Stimulated activated naive CD8-positive, alpha-beta T cell treated with anti-CD3 and anti-CD28 coated beads, Interleukin-15, Interleukin-2, amounts not matched to agents 100 ng/mL and 50 ng/mL, for 24 hours (primary cell): ENCODE data around the gene HES2.
"Not testable (repeated sequence)": the region's sequence is repeated elsewhere in the genome, so short reads cannot be mapped to it uniquely, and the experiment has no call there.

Experiments used
- H3K27ac Mint-ChIP-seq: one replicate; pipeline ENCODE4 v1.8.0; 2021; ENCODE audit warnings: mild to moderate bottlenecking, mixed read lengths
- H3K27me3 Mint-ChIP-seq: one replicate; pipeline ENCODE4 v1.8.0; 2021; ENCODE audit warnings: mixed read lengths
- H3K36me3 Mint-ChIP-seq: one replicate; pipeline ENCODE4 v1.8.0; 2021; ENCODE audit warnings: low read depth, mixed read lengths
- H3K4me1 Mint-ChIP-seq: one replicate; pipeline ENCODE4 v1.8.0; 2021; ENCODE audit warnings: low read depth, mixed read lengths
- H3K4me3 Mint-ChIP-seq: one replicate; pipeline ENCODE4 v1.8.0; 2021; ENCODE audit warnings: mild to moderate bottlenecking, mixed read lengths
- H3K9me3 Mint-ChIP-seq: one replicate; pipeline ENCODE4 v1.8.0; 2021; ENCODE audit warnings: mixed read lengths

The HES2 gene

DNA sequence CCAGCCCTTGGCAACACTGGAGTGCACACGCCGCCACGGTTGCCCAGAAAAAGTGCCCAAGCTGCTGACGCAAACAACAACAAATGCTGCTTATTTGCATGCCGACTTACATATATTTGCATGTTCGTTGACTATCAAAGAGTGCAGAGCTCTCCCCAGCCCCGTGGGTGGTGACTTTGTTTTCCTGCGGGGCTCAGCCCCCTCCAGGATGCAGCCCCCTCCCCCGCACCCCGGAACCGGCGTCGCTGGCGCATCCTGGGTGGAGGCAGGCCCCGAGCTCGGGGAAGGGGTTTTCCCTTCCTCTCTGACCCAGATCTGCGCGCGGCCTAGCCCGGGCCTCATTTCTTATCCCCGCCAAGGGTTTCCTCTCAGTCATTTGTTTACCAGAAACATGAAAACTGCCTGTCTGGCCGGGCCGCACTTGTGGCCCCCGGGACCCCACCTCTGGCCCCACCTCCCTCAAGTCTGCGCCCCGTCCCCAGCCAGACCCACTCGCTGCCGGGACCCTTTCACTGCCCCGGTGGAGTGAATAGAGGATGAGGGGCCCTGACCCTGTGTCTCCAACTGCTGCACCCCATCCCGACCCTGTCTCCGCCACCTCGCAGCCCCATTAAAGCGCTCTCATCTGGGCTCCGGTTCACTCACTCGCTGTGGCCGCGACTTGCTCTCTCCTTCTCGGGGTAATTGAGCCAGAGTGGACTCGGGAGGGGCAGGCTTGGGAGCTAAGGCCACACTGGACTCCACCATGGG, 40.8 kb upstream of the HES2 start:
- H3K27ac Mint-ChIP-seq, result peak overlapping the region; percentile 61
- H3K36me3 Mint-ChIP-seq, result peaks cover 25% of the 10 kb centered on the region
- H3K4me3 Mint-ChIP-seq, result peak overlapping the region; percentile 66
- peaks cover 11% of the 10 kb centered on the region for H3K27me3 Mint-ChIP-seq
- peaks cover 51% of the 10 kb centered on the region for H3K4me1 Mint-ChIP-seq
- H3K9me3 Mint-ChIP-seq, result no peaks in the 10 kb centered on the region

DNA sequence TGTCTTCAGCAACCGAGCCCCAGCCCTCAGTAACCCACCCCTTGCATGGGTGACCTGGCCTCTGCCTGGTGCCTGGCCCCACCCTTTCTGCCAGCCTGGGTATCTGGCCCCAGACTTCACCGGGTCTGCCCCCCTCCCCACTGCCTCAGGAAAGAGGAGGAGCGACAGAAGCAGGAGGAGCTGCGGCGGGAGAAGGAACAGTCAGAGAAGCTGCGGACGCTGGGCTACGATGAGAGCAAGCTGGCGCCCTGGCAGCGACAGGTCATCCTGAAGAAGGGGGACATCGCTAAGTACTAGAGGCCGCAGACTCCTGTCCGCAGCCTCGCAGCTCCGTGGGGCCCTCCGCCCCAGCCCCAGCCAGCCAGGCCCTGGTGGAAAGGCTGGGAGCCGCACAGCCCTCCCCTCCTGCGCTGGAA, 40.1 kb upstream of the HES2 start:
- Mint-ChIP-seq H3K36me3 (peaks cover 25% of the 10 kb centered on the region), H3K9me3 (no peaks in the 10 kb centered on the region), H3K4me3 (peak overlapping the region; percentile 37), H3K27me3 (peaks cover 11% of the 10 kb centered on the region), H3K4me1 (peaks cover 51% of the 10 kb centered on the region), H3K27ac (peak overlapping the region; percentile 78)

GRCh38 chr1:6456800-6457466, 37.2 kb upstream of the HES2 start:
- Mint-ChIP-seq H3K9me3 (no peaks in the 10 kb centered on the region), H3K36me3 (no peaks in the 10 kb centered on the region), H3K4me3 (no peak overlapping the region), H3K27me3 (peaks cover 23% of the 10 kb centered on the region), H3K27ac (no peak overlapping the region), H3K4me1 (peaks cover 30% of the 10 kb centered on the region)

GRCh38 chr1:6455752-6456520, 36.2 kb upstream of the HES2 start:
- not testable (repeated sequence) for H3K9me3 Mint-ChIP-seq, H3K36me3 Mint-ChIP-seq, H3K4me3 Mint-ChIP-seq, H3K27ac Mint-ChIP-seq
- Mint-ChIP-seq H3K4me1 (peaks cover 23% of the 10 kb centered on the region), H3K27me3 (peaks cover 25% of the 10 kb centered on the region)

DNA sequence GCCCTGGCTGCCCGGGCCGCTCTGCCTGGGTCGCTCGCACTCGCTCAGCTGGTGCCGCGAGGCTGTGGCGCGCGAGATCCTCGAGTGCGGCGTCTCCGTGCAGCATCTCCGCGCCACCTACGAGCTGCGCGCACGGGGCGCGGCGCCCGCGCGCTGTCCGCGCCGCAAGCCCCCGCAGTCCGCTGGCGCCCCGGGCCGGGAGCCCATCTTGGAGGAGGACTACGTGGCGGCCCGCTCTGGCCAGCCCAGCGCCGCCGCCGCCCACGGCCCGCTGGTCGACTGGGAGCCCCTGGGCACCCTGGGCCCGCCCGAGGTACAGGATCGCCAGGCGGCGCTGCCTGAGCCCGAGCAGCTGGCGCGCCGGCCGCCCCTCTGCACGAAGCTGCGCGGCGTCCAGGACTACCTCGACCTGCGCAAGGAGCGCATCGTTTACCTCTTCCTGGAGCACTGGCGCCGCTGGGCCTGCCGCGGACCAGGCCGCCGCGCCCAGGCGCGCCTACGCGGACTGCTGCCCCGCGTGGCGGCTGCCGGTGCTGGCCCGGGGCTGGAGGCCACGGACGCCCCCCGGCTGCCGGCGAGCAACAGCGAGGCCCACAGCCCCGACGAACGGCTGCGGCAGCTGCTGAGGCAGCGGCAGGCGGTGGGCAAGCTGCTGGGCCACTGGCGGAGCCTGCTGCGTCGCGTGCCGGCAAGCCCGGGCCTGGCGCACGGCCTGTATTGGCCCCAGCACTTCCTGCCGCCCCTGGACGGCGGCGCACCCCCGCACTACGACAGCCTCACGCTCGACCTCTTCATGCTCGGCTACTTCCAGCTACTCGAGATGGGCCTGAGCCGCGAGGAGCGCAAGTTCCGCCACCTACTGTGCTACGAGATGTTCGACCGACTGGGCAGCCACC, 35.4 kb upstream of the HES2 start:
- Mint-ChIP-seq H3K4me1 (peaks cover 14% of the 10 kb centered on the region), H3K36me3 (no peaks in the 10 kb centered on the region), H3K9me3 (no peaks in the 10 kb centered on the region), H3K4me3 (no peak overlapping the region), H3K27me3 (peaks cover 32% of the 10 kb centered on the region), H3K27ac (no peak overlapping the region)

DNA sequence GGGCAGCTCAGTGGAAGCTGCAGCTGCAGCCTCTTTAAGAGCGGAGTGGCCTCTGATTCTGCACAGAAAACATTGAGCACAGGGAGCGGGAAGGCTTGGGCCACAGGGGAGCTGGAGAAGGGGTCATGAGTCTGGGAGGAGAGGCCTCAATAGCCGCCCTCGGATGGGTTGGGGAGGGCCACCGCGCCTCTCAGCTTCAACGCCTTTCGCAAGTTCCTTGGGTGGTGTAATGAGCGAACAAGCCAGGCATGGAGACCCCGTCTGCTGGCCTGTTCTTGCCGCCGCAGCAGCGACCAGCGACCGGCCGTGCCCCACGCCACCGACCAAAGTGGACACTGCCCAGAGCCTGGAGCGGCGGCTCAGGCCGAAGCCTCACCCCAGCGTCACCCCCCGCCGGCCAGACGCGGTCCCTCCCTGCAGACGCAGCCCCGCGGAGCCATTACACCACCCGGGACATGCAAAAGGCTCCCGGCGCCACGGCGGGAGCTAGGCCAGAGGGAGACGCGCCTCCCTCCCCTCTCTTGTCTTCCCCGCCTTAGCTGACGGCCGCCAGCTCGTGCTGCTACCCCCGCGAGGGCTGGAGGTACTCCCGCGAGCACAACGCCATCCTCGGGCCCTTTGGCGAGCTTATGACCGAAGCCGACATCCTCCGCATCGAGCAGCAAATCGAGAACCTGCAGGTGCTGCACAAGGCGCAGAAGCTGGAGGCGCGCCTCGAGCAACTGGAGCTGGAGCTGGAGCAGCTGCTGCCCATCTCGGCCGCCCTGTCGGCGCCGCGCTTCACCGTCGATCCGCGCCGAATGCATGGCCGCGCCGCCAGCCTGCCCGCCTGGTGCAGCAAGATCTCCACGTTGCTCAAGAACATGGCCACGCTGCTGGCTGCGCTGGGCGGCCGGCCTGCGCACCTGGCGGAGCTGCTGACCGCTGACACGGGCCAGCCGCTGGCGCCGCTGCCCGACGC, 34.5 kb upstream of the HES2 start:
- H3K27ac Mint-ChIP-seq, H3K36me3 Mint-ChIP-seq, H3K9me3 Mint-ChIP-seq, H3K4me3 Mint-ChIP-seq: not testable (repeated sequence)
- H3K4me1 Mint-ChIP-seq, result peaks cover 11% of the 10 kb centered on the region
- peaks cover 40% of the 10 kb centered on the region for H3K27me3 Mint-ChIP-seq

DNA sequence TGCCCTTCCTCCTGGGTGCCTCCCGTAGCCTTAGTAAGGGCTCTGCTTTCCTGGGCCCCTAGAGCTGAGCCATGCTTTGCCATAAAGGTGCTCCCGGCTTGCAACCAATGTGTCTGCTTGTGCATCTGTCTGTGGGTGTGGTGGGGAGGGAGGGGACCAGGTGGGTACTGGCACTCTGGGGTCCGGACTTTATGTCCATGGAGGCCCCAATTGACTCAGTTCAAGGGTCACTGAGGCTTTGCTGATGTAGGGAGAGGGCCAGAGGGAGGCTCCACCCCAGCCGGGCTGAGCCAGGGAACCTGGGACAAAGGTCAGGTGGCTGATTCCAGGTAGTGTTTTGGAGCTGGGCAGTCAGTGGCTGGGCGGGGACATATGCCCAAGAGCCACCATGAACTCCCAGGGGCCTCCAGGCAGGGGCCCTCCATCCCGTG, 31.2 kb upstream of the HES2 start:
- no peak overlapping the region for H3K27ac Mint-ChIP-seq
- no peaks in the 10 kb centered on the region for H3K9me3 Mint-ChIP-seq
- peaks cover 13% of the 10 kb centered on the region for H3K4me1 Mint-ChIP-seq
- H3K4me3 Mint-ChIP-seq, result no peak overlapping the region
- no peaks in the 10 kb centered on the region for H3K36me3 Mint-ChIP-seq
- H3K27me3 Mint-ChIP-seq, result peaks cover 36% of the 10 kb centered on the region

- Mint-ChIP-seq H3K4me1 (peaks cover 13% of the 10 kb centered on the region), H3K27me3 (peaks cover 36% of the 10 kb centered on the region)
- not testable (repeated sequence) for H3K9me3 Mint-ChIP-seq, H3K36me3 Mint-ChIP-seq, H3K27ac Mint-ChIP-seq, H3K4me3 Mint-ChIP-seq
These were observed 30.8 kb upstream of the HES2 start for GRCh38 chr1:6450486-6450885.

- H3K9me3 Mint-ChIP-seq, result no peaks in the 10 kb centered on the region
- no peaks in the 10 kb centered on the region for H3K36me3 Mint-ChIP-seq
- peaks cover 13% of the 10 kb centered on the region for H3K4me1 Mint-ChIP-seq
- no peak overlapping the region for H3K27ac Mint-ChIP-seq
- no peak overlapping the region for H3K4me3 Mint-ChIP-seq
- peaks cover 37% of the 10 kb centered on the region for H3K27me3 Mint-ChIP-seq
These were observed 30.3 kb upstream of the HES2 start for GRCh38 chr1:6450005-6450450.

GRCh38 chr1:6448749-6449631, 29.3 kb upstream of the HES2 start:
- Mint-ChIP-seq H3K27ac (no peak overlapping the region), H3K4me1 (peaks cover 13% of the 10 kb centered on the region), H3K9me3 (no peaks in the 10 kb centered on the region), H3K4me3 (no peak overlapping the region), H3K36me3 (no peaks in the 10 kb centered on the region), H3K27me3 (peaks cover 44% of the 10 kb centered on the region)

DNA sequence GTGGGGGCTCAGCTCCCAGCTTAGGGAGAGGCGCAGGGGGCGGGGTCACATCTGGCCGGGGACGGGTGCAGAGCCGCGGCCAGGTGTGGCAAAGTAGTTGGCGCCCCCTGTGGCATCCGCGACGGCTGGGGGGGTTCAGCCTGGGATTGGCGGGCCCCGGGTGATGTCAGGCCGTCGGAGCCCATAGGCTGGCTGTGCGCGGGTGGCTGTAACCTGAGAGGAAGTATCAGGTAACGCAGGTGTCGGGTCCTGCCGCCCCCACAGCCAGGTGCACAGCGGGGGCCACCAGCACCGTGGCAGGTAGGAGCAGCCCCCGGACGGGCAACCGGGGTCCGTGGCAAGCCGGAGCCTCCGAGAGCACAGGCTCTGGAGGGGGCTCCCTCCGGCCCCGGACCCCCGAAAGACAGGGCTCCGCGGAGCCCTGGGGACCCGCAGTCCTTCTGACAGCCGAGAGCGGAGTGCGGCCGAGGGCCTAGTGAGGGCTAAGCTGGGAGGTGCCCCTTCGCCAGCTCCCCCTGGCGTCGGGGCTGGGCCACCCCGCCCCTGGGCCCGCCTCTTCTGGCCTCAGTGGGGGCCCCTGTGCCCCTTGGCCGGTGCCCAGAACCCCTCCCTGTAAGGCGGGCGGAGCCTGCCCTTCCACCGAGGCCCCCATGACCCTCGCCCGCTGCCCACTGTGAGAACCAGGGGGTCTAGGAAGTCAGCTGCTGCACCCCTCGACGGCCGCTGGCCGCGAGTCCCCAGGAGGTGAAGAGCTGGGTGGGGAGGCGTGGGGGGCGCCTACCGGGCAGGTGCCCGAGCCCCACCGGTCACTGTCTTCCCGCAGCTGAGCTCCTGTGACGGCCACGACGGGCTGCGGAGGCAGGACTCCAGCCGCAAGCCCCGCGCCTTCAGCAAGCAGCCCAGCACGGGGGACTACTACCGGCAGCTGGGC, 28.4 kb upstream of the HES2 start:
- Mint-ChIP-seq H3K4me3 (no peak overlapping the region), H3K9me3 (no peaks in the 10 kb centered on the region), H3K27ac (no peak overlapping the region), H3K36me3 (no peaks in the 10 kb centered on the region), H3K4me1 (peaks cover 8% of the 10 kb centered on the region), H3K27me3 (peaks cover 35% of the 10 kb centered on the region)
